GM12878 (cell line): Measurements from ENCODE around the gene TMPRSS9. TPM values are rescaled to one million over a fixed set of nuclear protein-coding genes. Genes with fewer than 3 reads are reported as not detected.
"Not testable (repeated sequence)": the region's sequence is repeated elsewhere in the genome, so short reads cannot be mapped to it uniquely, and the experiment has no call there.

Source experiments
- ATAC-seq: fragments of 200-7000 bp; cut with Tn5 transposase; 3 replicates; pipeline ENCODE4 v1.9.1; 2020; ENCODE audit warnings: mild to moderate bottlenecking, moderate library complexity
- BruUV-seq: library from RNA; stranded (reverse); fragments of 400-500 nt; replicated peaks from 2 replicates; lab custom pipeline; 2021; lab: Mats Ljungman, UMichigan
- CTCF ChIA-PET: fragments of 300-600 bp; sonication (Branson Sonifier 250); formaldehyde crosslinking; extraction: SDS; loops from one replicate; lab custom pipeline; 2021; ENCODE audit warnings: inconsistent platforms; lab: Yijun Ruan, JAX
- POLR2A ChIA-PET: fragments of 350-600 bp; formaldehyde crosslinking; extraction: SDS; loops from one replicate; lab custom pipeline; 2021; ENCODE audit warnings: inconsistent platforms; lab: Charles Lee
- RAD21 ChIA-PET: fragments of 300-600 bp; sonication (Branson Sonifier 250); formaldehyde crosslinking; loops from one replicate; lab custom pipeline; 2023; ENCODE audit warnings: antibody characterized with exemption; ENCODE audit not compliant: unreplicated experiment; lab: Charles Lee
- SMC1A ChIA-PET: fragments of 300-600 bp; sonication (Branson Sonifier 250); formaldehyde crosslinking; loops from one replicate; lab custom pipeline; 2023; ENCODE audit not compliant: unreplicated experiment, uncharacterized antibody; lab: Charles Lee
- DNase-seq: peaks from one replicate; pipeline ENCODE4 v3.0.0-alpha.2; 2011; ENCODE audit warnings: low read depth, low spot score
- FAIRE-seq: peaks from 3 replicates; lab custom pipeline; 2011; peaks lifted over from hg19 to GRCh38; lab: Jason Lieb, UNC
- H2AFZ ChIP-seq: 2 replicates; pipeline ENCODE4 v1.6.0; 2011; ENCODE audit warnings: low read depth, low read length, control low read depth; ENCODE audit not compliant: control insufficient read depth
- H3K27ac ChIP-seq: 2 replicates; pipeline ENCODE4 v1.5.1; 2011; ENCODE audit warnings: control low read depth; ENCODE audit not compliant: control insufficient read depth, insufficient read depth
- H3K27me3 ChIP-seq, 2 experiments: replicated peaks in 1 of 2; 2 replicates each; pipeline versions ENCODE4 v1.6.0 to v1.6.1; 2011; ENCODE audit warnings: low read length in 1 of 2; ENCODE audit not compliant: control insufficient read depth in 2 of 2, insufficient read depth in 2 of 2
- H3K36me3 ChIP-seq, 2 experiments: 2 replicates each; pipeline ENCODE4 v1.5.1; 2011; ENCODE audit warnings: low read length in 1 of 2; ENCODE audit not compliant: control insufficient read depth in 2 of 2, insufficient read depth in 2 of 2
- H3K4me1 ChIP-seq: 2 replicates; pipeline ENCODE4 v1.6.1; 2011; ENCODE audit warnings: mild to moderate bottlenecking, low read length, moderate library complexity, mixed read lengths; ENCODE audit not compliant: control insufficient read depth, insufficient read depth
- H3K4me2 ChIP-seq: 2 replicates; pipeline ENCODE4 v1.6.0; 2011; ENCODE audit warnings: control low read depth; ENCODE audit not compliant: control insufficient read depth, insufficient read depth
- H3K4me3 ChIP-seq: fragments of 200-600 bp; sonication (generic); 2 replicates; pipeline ENCODE4 v1.5.1; 2016
- H3K79me2 ChIP-seq: 2 replicates; pipeline ENCODE4 v1.6.0; 2011; ENCODE audit warnings: low read length; ENCODE audit not compliant: control insufficient read depth, insufficient read depth
- H3K9ac ChIP-seq: 2 replicates; pipeline ENCODE4 v1.8.0; 2011; ENCODE audit warnings: low read length, control low read depth, mixed read lengths; ENCODE audit not compliant: control insufficient read depth, insufficient read depth
- H3K9me3 ChIP-seq: replicated peaks from 3 replicates; pipeline ENCODE4 v1.5.1; 2011; ENCODE audit warnings: mild to moderate bottlenecking, low read length; ENCODE audit not compliant: control insufficient read depth, insufficient read depth
- H4K20me1 ChIP-seq: 2 replicates; pipeline ENCODE4 v1.6.0; 2011; ENCODE audit not compliant: control insufficient read depth, insufficient read depth
- CREM ChIP-seq: IDR thresholded peaks from 2 replicates; pipeline ENCODE4 v1.6.1; 2014; ENCODE audit warnings: antibody characterized with exemption, low read depth
- E2F8 ChIP-seq: fragments of 450-650 bp; IDR thresholded peaks from 2 replicates; pipeline ENCODE4 v1.6.1; 2018; ENCODE audit warnings: mild to moderate bottlenecking, low read depth, moderate library complexity; ENCODE audit not compliant: partially characterized antibody
- MEF2B ChIP-seq: fragments of 450-650 bp; IDR thresholded peaks from 2 replicates; pipeline ENCODE4 v1.6.1; 2018; ENCODE audit warnings: mild to moderate bottlenecking, moderate library complexity; ENCODE audit not compliant: partially characterized antibody, poor library complexity, severe bottlenecking
- SKIL ChIP-seq: fragments of 450-650 bp; IDR thresholded peaks from 2 replicates; pipeline ENCODE4 v1.6.1; 2017; ENCODE audit warnings: mild to moderate bottlenecking, low read depth, inconsistent platforms; ENCODE audit not compliant: poor library complexity, severe bottlenecking
- SPI1 ChIP-seq: IDR thresholded peaks from 2 replicates; pipeline ENCODE4 v1.6.1; 2011; ENCODE audit warnings: low read depth, mild to moderate bottlenecking, low read length, moderate library complexity, borderline replicate concordance; ENCODE audit not compliant: insufficient read depth
- WGBS: methylation state at CpG from one replicate; pipeline ENCODE4 v1.1.6; 2016; ENCODE audit warnings: low lambda C conversion rate; ENCODE audit not compliant: insufficient replicate concordance, insufficient coverage; ENCODE audit errors: missing lambda C conversion rate; 5-methylcytosine and 5-hydroxymethylcytosine counted together
- in situ Hi-C: fragments of 300-500 bp; cut with MboI; formaldehyde crosslinking; loops from 9 replicates; pipeline ENCODE4 v1.14.3; 2018; ENCODE audit warnings: mixed read lengths
- intact Hi-C: fragments of 100-400 bp; cut with micrococcal nuclease; formaldehyde crosslinking; loops from one replicate; pipeline ENCODE4 v1.14.2; 2022; ENCODE audit not compliant: unreplicated experiment
- polyA plus RNA-seq, 11 experiments: library from polyadenylated mRNA; depleted of rRNA in 4 of 11; unstranded in 6 of 11; stranded (reverse) in 5 of 11; fragments of >200 nt; fragmentation: Nextera tagmentation in 4 of 11; fragmentation: Illumina TruSeq in 1 of 11; extraction: Ambion mirVana in 4 of 11; extraction: Trizol in 1 of 11; gene quantifications; 1 replicate in 1 of 11; 2 replicates in 10 of 11; pipeline versions ENCODE4 v1.2.1 to v1.2.3, GENCODE V29; 2011 to 2016; ENCODE audit warnings: inconsistent platforms in 2 of 11, missing spikeins in 2 of 11, low read depth in 1 of 11
- total RNA-seq, 4 experiments: library from RNA; depleted of rRNA in 3 of 4; stranded (reverse); fragments of >200 nt in 3 of 4; fragmentation: Illumina TruSeq in 1 of 4; extraction: Trizol in 1 of 4; gene quantifications; 2 replicates each; pipeline versions ENCODE4 v1.2.1 to v1.2.3, GENCODE V29; 2013 to 2021

TMPRSS9 gene
- total and polyA plus RNA-seq, 10 of the 15 experiments (the other 5 are each of a cell fraction or from before 2014, with no cell fraction given), result 0.24 TPM; not detected in 9

- no peak for TF ChIP-seq SKIL
- no peak for TF ChIP-seq CREM
- no peak for TF ChIP-seq MEF2B
- TF ChIP-seq E2F8, result no peak
- TF ChIP-seq SPI1, result no peak
- TF ChIP-seq, all 136 proteins: peak for 0
Measured at GRCh38 chr19:2345794-2346663, 14.0 kb upstream of the TMPRSS9 start (continued).

- FAIRE-seq, H3K9ac ChIP-seq, POLR2A ChIA-PET, in situ Hi-C loops, H3K4me2 ChIP-seq, H3K79me2 ChIP-seq, CTCF ChIA-PET, RAD21 ChIA-PET, H4K20me1 ChIP-seq, H2AFZ ChIP-seq, H3K27ac ChIP-seq, H3K9me3 ChIP-seq, H3K36me3 ChIP-seq, intact Hi-C loops, BruUV-seq, ATAC-seq, H3K4me1 ChIP-seq, H3K27me3 ChIP-seq, DNase-seq, SMC1A ChIA-PET, H3K4me3 ChIP-seq: not testable (repeated sequence)
- WGBS, result 96% methylated on average over 21 of the region's 24 CpGs
Measured at GRCh38 chr19:2349818-2350217, 10.2 kb upstream of the TMPRSS9 start.
